ENCODE data around the gene DR1.

DNA sequence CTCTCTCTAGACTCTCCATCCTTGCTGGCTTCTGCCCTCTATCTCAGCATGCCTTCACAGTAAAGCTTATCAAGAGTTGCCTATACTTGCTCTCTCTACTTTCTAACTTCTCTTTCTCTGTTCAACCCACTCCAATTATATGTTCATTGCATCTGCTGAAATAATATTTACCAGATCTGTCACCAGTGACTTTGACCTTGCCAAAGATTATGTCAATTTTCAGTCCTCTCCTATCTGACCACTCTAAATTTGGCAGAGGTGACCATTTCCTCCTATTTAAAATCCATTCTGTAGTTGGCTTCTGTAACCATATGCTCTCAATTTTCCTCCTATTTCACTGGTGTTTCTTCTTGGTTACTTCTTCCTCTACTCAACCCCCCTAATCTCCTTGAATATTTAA is 38.8 kb upstream of the DR1 start:
- TF ChIP-seq EZH2 (IDR thresholded peaks at IDR 0.05; ENCODE audit: insufficient read depth, poor library complexity, severe bottlenecking) (no peak), EZH2phosphoT487 (IDR thresholded peaks at IDR 0.05; ENCODE audit: insufficient read depth, low read depth) (no peak)
